Measurements from ENCODE around the gene SNED1. TPM values are rescaled to one million over a fixed set of nuclear protein-coding genes. Genes with fewer than 3 reads are reported as not detected.

The SNED1 gene
- polyA plus RNA-seq, 4 donors, result 0.45 to 6.0 (median 3.4) TPM

DNA sequence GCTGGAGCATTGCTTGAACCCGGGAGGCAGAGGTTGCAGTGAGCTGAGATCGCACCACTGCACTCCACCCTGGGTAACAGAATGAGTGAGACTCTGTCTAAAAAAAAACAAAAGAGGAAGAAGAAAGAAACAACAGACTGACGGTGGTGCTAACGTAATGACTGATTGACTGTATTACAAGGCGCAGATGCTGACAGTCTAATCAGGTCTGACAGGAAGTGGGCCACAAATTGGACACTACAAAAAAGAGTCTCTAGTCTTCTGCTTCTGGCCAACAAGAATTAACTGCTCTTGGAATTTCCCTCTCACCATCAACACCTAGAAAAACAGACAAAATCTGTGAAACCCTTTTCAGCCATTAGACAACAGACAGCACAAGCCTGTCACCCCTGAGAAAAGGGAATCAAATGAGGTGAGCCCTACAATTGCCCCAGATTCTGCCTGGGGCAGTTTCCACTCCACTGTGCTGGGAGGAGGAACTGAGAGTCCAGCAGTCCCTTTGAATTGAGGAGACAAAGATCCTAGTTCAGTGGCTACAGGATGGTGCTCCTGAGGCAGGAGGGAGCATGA is 43.3 kb downstream of the SNED1 start:
- no peak for DNase-seq
- H3K27me3 ChIP-seq (ENCODE audit: control insufficient read depth in 3 of 3, insufficient read depth in 3 of 3, low read length in 3 of 3), result peaks cover 0 to 21% (median 0%) of the 10 kb centered on the region in 3 donors
- H3K27ac ChIP-seq (ENCODE audit: low read depth in 1 of 3, low read length in 2 of 3), result no peak overlapping the region
- FAIRE-seq, result no peak
- WGBS, 3 donors, result 60 to 80% (median 66%) methylated on average over 5 of the region's 5 CpGs
- peaks cover 0 to 5% (median 3%) of the 10 kb centered on the region in 3 donors for H3K36me3 ChIP-seq (ENCODE audit: control insufficient read depth in 3 of 3, insufficient read depth in 2 of 3, low read depth in 1 of 3, low read length in 3 of 3)
- H3K4me3 ChIP-seq (ENCODE audit: low read depth in 1 of 3, low read length in 3 of 3), result no peak overlapping the region
- H3K4me1 ChIP-seq (ENCODE audit: control insufficient read depth in 3 of 3, insufficient read depth in 2 of 3, low read depth in 1 of 3, low read length in 2 of 3), result no peaks in the 10 kb centered on the region
- peaks cover 0 to 5% of the 10 kb centered on the region in 2 donors for H3K9me3 ChIP-seq (ENCODE audit: control insufficient read depth in 2 of 2, insufficient read depth in 1 of 2, low read depth in 1 of 2, low read length in 1 of 2)

DNA sequence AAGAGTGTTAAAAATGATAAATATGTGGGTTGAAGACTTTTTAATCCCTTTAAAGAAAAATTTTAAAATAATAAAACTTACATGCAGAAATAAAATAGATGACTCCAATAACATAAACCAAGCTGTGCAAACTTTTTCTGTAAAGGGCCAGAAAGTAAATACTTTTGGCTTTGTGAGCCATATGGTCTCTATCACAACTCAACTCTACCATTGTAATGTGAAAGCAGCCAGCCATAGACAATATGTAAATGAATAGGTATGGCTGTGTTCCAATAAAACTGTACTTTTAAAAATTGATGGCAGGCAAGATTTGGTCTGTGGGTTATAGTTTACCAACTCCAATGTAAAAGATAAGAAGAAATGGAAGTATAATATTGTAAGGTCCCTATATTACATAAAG is 45.2 kb downstream of the SNED1 start:
- H3K27me3 ChIP-seq (ENCODE audit: control insufficient read depth in 3 of 3, insufficient read depth in 3 of 3, low read length in 3 of 3), result peaks cover 0 to 7% (median 0%) of the 10 kb centered on the region in 3 donors
- H3K36me3 ChIP-seq (ENCODE audit: control insufficient read depth in 3 of 3, insufficient read depth in 2 of 3, low read depth in 1 of 3, low read length in 3 of 3), result peaks cover 0 to 3% (median 0%) of the 10 kb centered on the region in 3 donors
- DNase-seq, result no peak
- H3K9me3 ChIP-seq (ENCODE audit: control insufficient read depth in 2 of 2, insufficient read depth in 1 of 2, low read depth in 1 of 2, low read length in 1 of 2), result peaks cover 0 to 5% of the 10 kb centered on the region in 2 donors
- FAIRE-seq, result no peak
- H3K27ac ChIP-seq (ENCODE audit: low read depth in 1 of 3, low read length in 2 of 3), result no peak overlapping the region
- no peaks in the 10 kb centered on the region for H3K4me1 ChIP-seq (ENCODE audit: control insufficient read depth in 3 of 3, insufficient read depth in 2 of 3, low read depth in 1 of 3, low read length in 2 of 3)
- H3K4me3 ChIP-seq (ENCODE audit: low read depth in 1 of 3, low read length in 3 of 3), result no peak overlapping the region

DNA sequence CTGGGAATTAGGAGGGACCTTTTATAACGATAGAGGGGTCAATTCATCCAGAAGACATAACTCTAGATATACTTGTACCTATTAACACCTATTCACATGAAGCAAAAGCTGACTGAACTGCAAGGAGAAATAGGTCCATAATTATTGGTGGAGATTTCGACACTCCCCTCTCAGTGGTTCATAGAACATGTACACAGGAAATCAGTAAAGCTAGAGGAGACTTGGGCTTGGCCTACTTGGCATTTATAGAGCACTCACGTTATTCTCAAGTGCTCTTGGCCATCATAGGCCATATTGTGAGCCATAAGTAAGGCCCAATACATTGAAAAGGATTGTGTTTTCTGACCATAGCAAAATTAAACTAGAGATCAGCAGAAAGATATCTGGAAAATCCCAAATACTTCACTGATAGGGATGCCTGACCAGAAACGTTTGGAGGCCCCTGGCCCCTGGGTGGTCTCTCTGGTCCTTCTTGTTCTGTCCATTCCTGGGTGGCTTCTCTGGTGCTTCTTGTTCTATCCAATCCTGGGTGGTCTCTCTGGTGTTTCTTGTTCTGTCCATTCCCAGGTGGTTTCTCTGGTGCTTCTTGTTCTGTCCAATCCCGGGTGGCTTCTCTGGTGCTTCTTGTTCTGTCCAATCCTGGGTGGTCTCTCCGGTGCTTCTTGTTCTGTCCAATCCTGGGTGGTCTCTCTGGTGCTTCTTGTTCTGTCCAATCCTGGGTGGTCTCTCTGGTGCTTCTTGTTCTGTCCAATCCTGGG is 49.0 kb downstream of the SNED1 start:
- peaks cover 0 to 5% of the 10 kb centered on the region in 2 donors for H3K9me3 ChIP-seq (ENCODE audit: control insufficient read depth in 2 of 2, insufficient read depth in 1 of 2, low read depth in 1 of 2, low read length in 1 of 2)
- FAIRE-seq, result no peak
- DNase-seq, result no peak
- H3K27ac ChIP-seq (ENCODE audit: low read depth in 1 of 3, low read length in 2 of 3), result no peak overlapping the region
- peaks cover 0 to 12% (median 0%) of the 10 kb centered on the region in 3 donors for H3K27me3 ChIP-seq (ENCODE audit: control insufficient read depth in 3 of 3, insufficient read depth in 3 of 3, low read length in 3 of 3)
- H3K4me3 ChIP-seq (ENCODE audit: low read depth in 1 of 3, low read length in 3 of 3), result no peak overlapping the region
- H3K4me1 ChIP-seq (ENCODE audit: control insufficient read depth in 3 of 3, insufficient read depth in 2 of 3, low read depth in 1 of 3, low read length in 2 of 3), result no peaks in the 10 kb centered on the region
- 61 to 70% (median 62%) methylated on average over 6 of the region's 6 CpGs for WGBS, 3 donors
- peaks cover 0 to 4% (median 0%) of the 10 kb centered on the region in 3 donors for H3K36me3 ChIP-seq (ENCODE audit: control insufficient read depth in 3 of 3, insufficient read depth in 2 of 3, low read depth in 1 of 3, low read length in 3 of 3)

DNA sequence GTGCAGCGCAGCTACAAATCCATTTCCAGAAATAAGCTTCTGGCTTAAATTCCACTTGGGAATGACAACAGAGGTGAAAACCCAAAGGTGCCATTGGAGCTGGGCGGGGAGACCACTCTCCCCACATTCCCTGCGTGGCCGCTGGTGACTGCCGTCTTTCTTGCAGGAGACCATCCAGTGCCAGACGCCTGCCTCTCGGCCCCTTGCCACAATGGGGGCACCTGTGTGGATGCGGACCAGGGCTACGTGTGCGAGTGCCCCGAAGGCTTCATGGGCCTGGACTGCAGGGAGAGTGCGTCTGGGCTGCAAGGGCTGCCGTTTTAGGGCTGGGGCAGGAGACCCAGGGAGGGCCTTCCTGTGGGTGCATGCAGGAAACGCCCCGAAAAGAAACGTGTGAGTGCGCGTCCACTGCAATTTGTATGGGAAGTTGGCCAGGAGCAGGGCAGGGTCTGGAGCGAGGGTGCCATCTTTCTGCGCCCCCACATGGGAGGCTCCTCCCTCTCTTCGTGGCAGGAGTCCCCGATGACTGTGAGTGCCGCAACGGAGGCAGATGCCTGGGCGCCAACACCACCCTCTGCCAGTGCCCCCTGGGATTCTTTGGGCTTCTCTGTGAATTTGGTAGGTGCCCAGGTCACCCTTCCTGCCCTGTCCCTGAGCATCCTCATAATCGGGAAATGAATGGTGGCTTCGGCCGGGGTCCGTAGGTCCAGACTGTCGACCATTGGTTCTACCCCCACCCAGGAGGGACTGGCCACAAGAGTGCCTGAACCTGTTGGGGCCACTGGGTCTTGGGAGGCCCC is 49.9 kb downstream of the SNED1 start:
- DNase-seq (no peak), FAIRE-seq (no peak)
- H3K36me3 ChIP-seq (ENCODE audit: control insufficient read depth in 3 of 3, insufficient read depth in 2 of 3, low read depth in 1 of 3, low read length in 3 of 3), result peaks cover 0 to 4% (median 0%) of the 10 kb centered on the region in 3 donors
- no peaks in the 10 kb centered on the region for H3K4me1 ChIP-seq (ENCODE audit: control insufficient read depth in 3 of 3, insufficient read depth in 2 of 3, low read depth in 1 of 3, low read length in 2 of 3)
- peaks cover 0 to 5% of the 10 kb centered on the region in 2 donors for H3K9me3 ChIP-seq (ENCODE audit: control insufficient read depth in 2 of 2, insufficient read depth in 1 of 2, low read depth in 1 of 2, low read length in 1 of 2)
- no peak overlapping the region for H3K4me3 ChIP-seq (ENCODE audit: low read depth in 1 of 3, low read length in 3 of 3)
- no peak overlapping the region for H3K27ac ChIP-seq (ENCODE audit: low read depth in 1 of 3, low read length in 2 of 3)
- WGBS, 3 donors, result 92 to 93% (median 92%) methylated on average over 28 to 30 of the region's 30 CpGs
- peaks cover 0 to 12% (median 0%) of the 10 kb centered on the region in 3 donors for H3K27me3 ChIP-seq (ENCODE audit: control insufficient read depth in 3 of 3, insufficient read depth in 3 of 3, low read length in 3 of 3)

DNA sequence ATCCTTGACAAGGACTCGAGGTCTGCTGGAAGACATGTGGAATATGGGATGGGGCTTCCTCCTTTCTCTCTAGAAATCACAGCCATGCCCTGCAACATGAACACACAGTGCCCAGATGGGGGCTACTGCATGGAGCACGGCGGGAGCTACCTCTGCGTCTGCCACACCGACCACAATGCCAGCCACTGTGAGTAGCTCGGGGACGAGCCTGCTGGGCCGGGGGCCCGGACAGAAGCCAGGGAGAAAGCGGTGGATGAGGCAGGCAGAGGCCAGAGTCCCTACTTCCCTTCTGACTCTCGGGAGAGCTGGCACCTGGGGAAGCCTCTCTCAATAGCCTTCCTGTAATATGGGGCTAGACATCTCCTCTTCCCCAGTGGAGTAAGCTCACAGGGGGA is 50.5 kb downstream of the SNED1 start:
- DNase-seq (no peak), FAIRE-seq (no peak)
- WGBS, 3 donors, result 85 to 87% (median 85%) methylated on average over 11 of the region's 11 CpGs
- Histone ChIP-seq H3K27ac (ENCODE audit: low read depth in 1 of 3, low read length in 2 of 3) (no peak overlapping the region), H3K27me3 (ENCODE audit: control insufficient read depth in 3 of 3, insufficient read depth in 3 of 3, low read length in 3 of 3) (peaks cover 0 to 12% (median 0%) of the 10 kb centered on the region in 3 donors), H3K4me3 (ENCODE audit: low read depth in 1 of 3, low read length in 3 of 3) (no peak overlapping the region), H3K36me3 (ENCODE audit: control insufficient read depth in 3 of 3, insufficient read depth in 2 of 3, low read depth in 1 of 3, low read length in 3 of 3) (peaks cover 0 to 4% (median 0%) of the 10 kb centered on the region in 3 donors), H3K4me1 (ENCODE audit: control insufficient read depth in 3 of 3, insufficient read depth in 2 of 3, low read depth in 1 of 3, low read length in 2 of 3) (no peaks in the 10 kb centered on the region), H3K9me3 (ENCODE audit: control insufficient read depth in 2 of 2, insufficient read depth in 1 of 2, low read depth in 1 of 2, low read length in 1 of 2) (peaks cover 0 to 5% of the 10 kb centered on the region in 2 donors)

DNA sequence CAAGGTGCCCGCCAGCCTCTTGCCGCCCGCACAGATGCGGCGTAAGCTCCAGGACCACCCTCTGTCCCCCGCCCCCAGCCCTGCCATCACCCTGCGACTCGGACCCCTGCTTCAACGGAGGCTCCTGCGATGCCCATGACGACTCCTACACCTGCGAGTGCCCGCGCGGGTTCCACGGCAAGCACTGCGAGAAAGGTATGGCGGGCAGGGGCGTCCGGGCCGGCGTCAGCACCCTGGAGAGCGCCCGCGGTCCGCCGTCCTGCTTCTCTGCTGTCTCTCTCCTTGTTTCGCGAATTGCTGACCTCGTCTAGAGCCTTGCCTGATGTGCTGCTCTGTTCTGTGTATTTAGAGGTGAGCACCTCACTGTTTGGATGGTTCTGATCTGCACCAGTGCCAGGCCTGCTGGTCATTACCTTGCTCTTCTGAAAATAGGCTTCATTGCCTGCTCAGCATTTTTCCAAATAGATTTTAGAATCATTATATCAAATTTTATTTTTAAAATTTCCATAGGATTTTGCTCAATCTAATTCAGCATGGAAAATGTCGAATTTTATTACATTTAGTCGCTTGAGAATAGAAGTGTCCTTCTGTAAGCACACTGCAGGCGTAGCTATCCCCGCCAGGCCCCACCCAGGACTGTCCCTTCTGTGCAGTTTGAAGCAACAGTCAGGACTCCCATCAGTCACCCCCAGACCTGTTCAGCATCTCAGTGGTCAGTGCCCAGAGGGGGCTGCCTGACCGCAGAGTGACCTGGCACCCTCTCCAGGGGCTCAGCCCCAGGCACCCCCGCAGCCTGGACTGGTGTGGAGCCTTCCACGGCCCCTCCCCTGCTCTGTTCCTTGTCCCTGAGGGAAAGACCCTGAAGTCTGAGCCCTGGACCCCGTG is 51.6 kb downstream of the SNED1 start:
- FAIRE-seq, result no peak
- peak in 1 of 2 donors; percentile 49 for DNase-seq
- Histone ChIP-seq H3K9me3 (ENCODE audit: control insufficient read depth in 2 of 2, insufficient read depth in 1 of 2, low read depth in 1 of 2, low read length in 1 of 2) (no peaks in the 10 kb centered on the region), H3K36me3 (ENCODE audit: control insufficient read depth in 3 of 3, insufficient read depth in 2 of 3, low read depth in 1 of 3, low read length in 3 of 3) (peaks cover 0 to 2% (median 0%) of the 10 kb centered on the region in 3 donors), H3K4me3 (ENCODE audit: low read depth in 1 of 3, low read length in 3 of 3) (no peak overlapping the region), H3K4me1 (ENCODE audit: control insufficient read depth in 3 of 3, insufficient read depth in 2 of 3, low read depth in 1 of 3, low read length in 2 of 3) (no peaks in the 10 kb centered on the region), H3K27me3 (ENCODE audit: control insufficient read depth in 3 of 3, insufficient read depth in 3 of 3, low read length in 3 of 3) (peaks cover 0 to 8% (median 0%) of the 10 kb centered on the region in 3 donors), H3K27ac (ENCODE audit: low read depth in 1 of 3, low read length in 2 of 3) (no peak overlapping the region)
- 46 to 59% (median 51%) methylated on average over 35 to 38 of the region's 38 CpGs for WGBS, 3 donors

DNA sequence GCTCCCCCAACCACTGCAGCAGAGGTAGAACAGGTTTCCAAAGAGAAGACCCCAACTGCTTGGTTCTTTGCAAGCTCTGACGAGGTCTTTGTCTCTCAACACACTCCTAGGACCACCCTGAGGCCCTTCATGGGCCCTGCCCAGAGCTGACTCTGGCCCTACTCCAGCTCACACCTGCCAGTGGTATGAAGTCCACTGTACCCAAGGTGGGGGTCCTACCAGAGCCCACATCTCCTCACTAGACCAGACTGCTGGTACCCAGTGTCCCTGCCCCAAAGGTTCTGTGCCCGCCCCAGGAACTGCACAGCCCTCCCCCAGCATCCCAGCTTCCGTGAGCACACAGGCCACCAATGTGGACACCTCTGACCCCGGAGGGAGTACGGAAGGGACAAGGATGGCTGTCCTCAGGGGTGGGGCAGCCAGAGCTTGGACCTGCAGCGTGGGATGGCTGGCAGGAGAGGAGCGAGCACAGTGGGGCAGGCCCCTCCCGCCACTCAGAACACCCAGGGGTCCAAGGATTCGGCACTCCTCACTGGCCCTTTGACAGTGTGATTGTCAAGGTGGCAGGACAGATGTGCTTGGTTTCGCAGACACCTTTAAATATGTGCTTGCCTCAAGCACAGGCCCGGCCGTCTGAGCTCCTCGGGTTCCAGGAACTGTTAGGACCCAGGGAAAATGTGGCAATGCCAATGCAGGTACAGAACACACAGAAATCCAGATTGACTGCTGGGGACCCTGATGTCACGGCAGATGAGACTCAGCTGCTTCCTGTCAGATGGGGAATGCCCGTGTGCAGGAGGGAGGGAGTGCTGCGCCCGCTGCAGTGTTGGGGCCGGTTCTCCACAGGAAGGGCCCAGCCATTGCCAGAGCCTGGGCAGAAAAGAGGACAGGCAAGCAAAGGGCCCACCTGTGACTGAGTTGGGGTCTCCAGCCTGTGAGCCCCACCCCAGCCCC is 52.5 kb downstream of the SNED1 start:
- no peak for DNase-seq
- no peaks in the 10 kb centered on the region for H3K9me3 ChIP-seq (ENCODE audit: control insufficient read depth in 2 of 2, insufficient read depth in 1 of 2, low read depth in 1 of 2, low read length in 1 of 2)
- H3K36me3 ChIP-seq (ENCODE audit: control insufficient read depth in 3 of 3, insufficient read depth in 2 of 3, low read depth in 1 of 3, low read length in 3 of 3), result peaks cover 0 to 2% (median 0%) of the 10 kb centered on the region in 3 donors

More for the DNA sequence above, 52.5 kb downstream of the SNED1 start:
- no peak for FAIRE-seq
- Histone ChIP-seq H3K4me3 (ENCODE audit: low read depth in 1 of 3, low read length in 3 of 3) (no peak overlapping the region), H3K4me1 (ENCODE audit: control insufficient read depth in 3 of 3, insufficient read depth in 2 of 3, low read depth in 1 of 3, low read length in 2 of 3) (no peaks in the 10 kb centered on the region), H3K27me3 (ENCODE audit: control insufficient read depth in 3 of 3, insufficient read depth in 3 of 3, low read length in 3 of 3) (peaks cover 0 to 8% (median 0%) of the 10 kb centered on the region in 3 donors), H3K27ac (ENCODE audit: low read depth in 1 of 3, low read length in 2 of 3) (no peak overlapping the region)
- WGBS, 3 donors, result 85 to 86% (median 86%) methylated on average over 18 of the region's 18 CpGs
